Endothelial cell of umbilical vein (primary cell): ENCODE measurements around the gene TMEM183A. TPM values are rescaled to one million over a fixed set of nuclear protein-coding genes. Genes with fewer than 3 reads are reported as not detected.

Experiments
- BruUV-seq: library from RNA; stranded (reverse); fragments of 400-500 nt; replicated peaks from 2 replicates; lab custom pipeline; 2021; lab: Mats Ljungman, UMichigan
- CTCF ChIA-PET: fragments of 300-600, 350-600 bp; sonication (Branson Sonifier 250); formaldehyde crosslinking; loops from one replicate; lab custom pipeline; 2021; ENCODE audit warnings: antibody characterized with exemption, inconsistent platforms; lab: Charles Lee
- POLR2A ChIA-PET: fragments of 300-600, 350-600 bp; sonication (Branson Sonifier 250); formaldehyde crosslinking; loops from one replicate; lab custom pipeline; 2021; ENCODE audit warnings: antibody characterized with exemption, inconsistent platforms; lab: Charles Lee
- DNase-seq: peaks from one replicate; pipeline ENCODE4 v3.0.0-alpha.2; 2011; ENCODE audit warnings: low read depth, low spot score
- FAIRE-seq: peaks from 2 replicates; lab custom pipeline; 2011; peaks lifted over from hg19 to GRCh38; lab: Jason Lieb, UNC
- H2AFZ ChIP-seq: 2 replicates; pipeline ENCODE4 v1.6.0; 2012; ENCODE audit warnings: low read depth, low read length, control low read depth, inconsistent platforms
- H3K27ac ChIP-seq: 2 replicates; pipeline ENCODE4 v1.5.1; 2011; ENCODE audit warnings: low read depth, mild to moderate bottlenecking, control low read depth, low read length, moderate library complexity; ENCODE audit not compliant: insufficient read depth
- H3K27me3 ChIP-seq, 2 experiments: 2 replicates each; pipeline versions ENCODE4 v1.6.0 to v1.6.1; 2011; ENCODE audit warnings: low read length in 2 of 2, mixed read lengths in 1 of 2; ENCODE audit not compliant: control insufficient read depth in 2 of 2, insufficient read depth in 2 of 2
- H3K36me3 ChIP-seq, 2 experiments: 2 replicates in 1 of 2; 3 replicates in 1 of 2; pipeline ENCODE4 v1.5.1; 2011; ENCODE audit warnings: low read length in 2 of 2, mild to moderate bottlenecking in 1 of 2, moderate library complexity in 1 of 2; ENCODE audit not compliant: control insufficient read depth in 2 of 2, insufficient read depth in 2 of 2; ENCODE audit errors: extremely low read depth in 1 of 2
- H3K4me1 ChIP-seq: 3 replicates; pipeline ENCODE4 v1.5.1; 2011; ENCODE audit warnings: mild to moderate bottlenecking, low read length; ENCODE audit not compliant: control insufficient read depth, insufficient read depth; ENCODE audit errors: extremely low read depth
- H3K4me2 ChIP-seq: 2 replicates; pipeline ENCODE4 v1.6.1; 2011; ENCODE audit warnings: low read length, control low read depth, mixed read lengths; ENCODE audit not compliant: insufficient read depth
- H3K4me3 ChIP-seq, 3 experiments: fragments of 200-600 bp in 1 of 3; sonication (generic), shearing (Covaris generic) in 1 of 3; replicated peaks in 1 of 3; 2 replicates each; pipeline ENCODE4 v1.5.1; 2011 to 2016; ENCODE audit warnings: control low read depth in 3 of 3, low read length in 3 of 3, mild to moderate bottlenecking in 2 of 3, inconsistent platforms in 1 of 3, low read depth in 1 of 3, moderate library complexity in 1 of 3; ENCODE audit not compliant: insufficient read depth in 1 of 3
- H3K79me2 ChIP-seq: 2 replicates; pipeline ENCODE4 v1.6.0; 2012; ENCODE audit warnings: low read length, inconsistent platforms; ENCODE audit not compliant: control insufficient read depth, insufficient read depth
- H3K9ac ChIP-seq: replicated peaks from 2 replicates; pipeline ENCODE3; 2011; ENCODE audit warnings: low read length, control low read depth; ENCODE audit not compliant: insufficient read depth; ENCODE audit errors: extremely low read depth
- H3K9me1 ChIP-seq: replicated peaks from 3 replicates; pipeline ENCODE4 v1.6.0; 2011; ENCODE audit warnings: mild to moderate bottlenecking, low read length; ENCODE audit not compliant: control insufficient read depth, insufficient read depth; ENCODE audit errors: extremely low read depth
- H3K9me3 ChIP-seq: replicated peaks from 2 replicates; pipeline ENCODE4 v1.5.1; 2012; ENCODE audit warnings: low read length, inconsistent platforms; ENCODE audit not compliant: control insufficient read depth, insufficient read depth
- H4K20me1 ChIP-seq: replicated peaks from 2 replicates; pipeline ENCODE3; 2011; ENCODE audit warnings: mild to moderate bottlenecking, low read length; ENCODE audit not compliant: control insufficient read depth, insufficient read depth; ENCODE audit errors: extremely low read depth
- EZH2 ChIP-seq: IDR thresholded peaks from 2 replicates; pipeline ENCODE4 v1.6.1; 2012; ENCODE audit warnings: borderline replicate concordance, low read depth, mild to moderate bottlenecking, moderate library complexity, low read length, inconsistent platforms; ENCODE audit not compliant: severe bottlenecking
- FOS ChIP-seq: IDR thresholded peaks from 2 replicates; pipeline ENCODE4 v1.6.1; 2011; ENCODE audit warnings: mild to moderate bottlenecking, low read length, moderate library complexity, borderline replicate concordance; ENCODE audit not compliant: insufficient read depth
- GATA2 ChIP-seq: IDR thresholded peaks from 2 replicates; pipeline ENCODE4 v1.7.0; 2011; ENCODE audit warnings: low read depth, mild to moderate bottlenecking, moderate library complexity, mixed read lengths, low read length; ENCODE audit not compliant: insufficient read length, insufficient read depth
- JUN ChIP-seq: IDR thresholded peaks from 2 replicates; pipeline ENCODE4 v1.6.1; 2011; ENCODE audit warnings: borderline replicate concordance, low read depth; ENCODE audit not compliant: insufficient read length, insufficient read depth
- MYC ChIP-seq: IDR thresholded peaks from one replicate; pipeline ENCODE4 v1.6.1; 2011; ENCODE audit warnings: mild to moderate bottlenecking, low read depth, low read length
- POLR2A ChIP-seq: IDR thresholded peaks from 2 replicates; pipeline ENCODE4 v1.6.1; 2012; ENCODE audit warnings: low read depth, mild to moderate bottlenecking, control low read depth, low read length
- POLR2AphosphoS5 ChIP-seq: IDR thresholded peaks from 2 replicates; pipeline ENCODE4 v1.6.1; 2012; ENCODE audit warnings: low read depth, mild to moderate bottlenecking, control low read depth, low read length, moderate library complexity; ENCODE audit not compliant: insufficient read depth
- dilution Hi-C: fragments of 300-500 bp; cut with MboI; formaldehyde crosslinking; loops from one replicate; pipeline ENCODE4 v1.15.0; 2019; ENCODE audit warnings: low sequenced_read_pairs; ENCODE audit not compliant: extremely low pct_ligation_motif_present
- intact Hi-C: fragments of 100-400 bp; cut with micrococcal nuclease; formaldehyde crosslinking; loops from one replicate; pipeline ENCODE4 v1.10.0; 2022
- polyA plus RNA-seq, 4 experiments: library from polyadenylated mRNA; depleted of rRNA in 3 of 4; stranded (reverse) in 3 of 4; unstranded in 1 of 4; fragments of >200 nt; gene quantifications; 2 replicates each; pipeline versions ENCODE4 v1.2.1 to v1.2.3, GENCODE V29; 2011 to 2012; ENCODE audit warnings: missing spikeins in 1 of 4
- total RNA-seq: library from RNA; stranded (reverse); gene quantifications from 2 replicates; pipeline ENCODE4 v1.2.3, GENCODE V29; 2021
- TF ChIP-seq, protein P1 (sequence below): IDR thresholded peaks from 2 replicates; pipeline ENCODE4 v1.6.1; 2011; ENCODE audit not compliant: insufficient read depth, insufficient read length

The TMEM183A gene
- total and polyA plus RNA-seq, 2 donors (not counting 3 experiments of a cell fraction or from before 2014, with no cell fraction given), result 59.4 to 110 TPM

DNA sequence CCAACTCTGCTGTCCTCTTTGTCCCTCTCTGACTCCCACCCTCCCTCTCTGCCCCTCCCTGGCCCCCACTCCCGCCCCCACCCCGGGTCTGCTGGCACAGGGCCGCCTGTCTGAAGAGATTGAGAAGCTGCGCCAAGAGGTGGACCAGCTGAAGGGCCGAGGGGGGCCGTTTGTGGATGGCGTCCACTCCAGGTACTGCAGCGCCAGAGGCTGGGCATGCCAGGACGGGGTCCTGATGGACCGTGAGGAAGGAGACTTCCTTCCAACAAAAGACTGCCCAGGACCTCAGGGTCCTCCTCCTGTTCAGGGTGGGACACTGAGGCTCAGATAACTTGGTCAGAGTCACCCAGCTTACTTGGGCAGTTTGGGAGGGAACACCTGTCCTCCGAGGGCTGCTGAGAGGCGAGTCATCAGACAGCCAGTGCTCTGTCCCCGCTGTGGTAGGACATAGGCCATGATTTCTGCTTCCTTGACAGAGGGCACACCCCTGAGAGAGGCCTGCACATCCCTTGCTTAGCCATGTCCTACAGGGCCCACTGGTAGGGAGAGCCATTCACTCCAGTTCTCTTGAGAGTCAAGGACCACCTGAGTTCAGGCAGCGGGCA, 42.5 kb downstream of the TMEM183A start:
- H3K4me3 ChIP-seq, result no peak overlapping the region
- intact Hi-C loops, result no loop called here
- H3K4me2 ChIP-seq, result no peak overlapping the region
- CTCF ChIA-PET, result interaction anchor here (7.5 kb wide), 1 partner anchor 10 kb away, joined by 33 read pairs; no protein-coding TSS in a partner anchor
- H3K27me3 ChIP-seq, result peaks cover 0 to 3% of the 10 kb centered on the region in 2 experiments
- no peak for DNase-seq
- TF ChIP-seq FOS, result no peak
- no peak for TF ChIP-seq EZH2
- TF ChIP-seq JUN, result no peak
- TF ChIP-seq POLR2AphosphoS5, result no peak
- no peak for TF ChIP-seq MYC
- TF ChIP-seq, protein P1, sequence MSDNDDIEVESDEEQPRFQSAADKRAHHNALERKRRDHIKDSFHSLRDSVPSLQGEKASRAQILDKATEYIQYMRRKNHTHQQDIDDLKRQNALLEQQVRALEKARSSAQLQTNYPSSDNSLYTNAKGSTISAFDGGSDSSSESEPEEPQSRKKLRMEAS, result no peak
- TF ChIP-seq POLR2A, result no peak
- no peaks in the 10 kb centered on the region for H3K9me3 ChIP-seq
- no peak overlapping the region for H3K9ac ChIP-seq
- POLR2A ChIA-PET, result no interaction called here
- no peaks in the 10 kb centered on the region for H3K36me3 ChIP-seq
- no peak overlapping the region for H3K27ac ChIP-seq
- no peaks in the 10 kb centered on the region for H3K79me2 ChIP-seq
- no peak overlapping the region for H2AFZ ChIP-seq
- H3K4me1 ChIP-seq, result no peaks in the 10 kb centered on the region
- FAIRE-seq, result no peak
- no peaks in the 10 kb centered on the region for H4K20me1 ChIP-seq
- dilution Hi-C loops, result no loop called here
- BruUV-seq, result no TSS peak
- H3K9me1 ChIP-seq, result no peaks in the 10 kb centered on the region

DNA sequence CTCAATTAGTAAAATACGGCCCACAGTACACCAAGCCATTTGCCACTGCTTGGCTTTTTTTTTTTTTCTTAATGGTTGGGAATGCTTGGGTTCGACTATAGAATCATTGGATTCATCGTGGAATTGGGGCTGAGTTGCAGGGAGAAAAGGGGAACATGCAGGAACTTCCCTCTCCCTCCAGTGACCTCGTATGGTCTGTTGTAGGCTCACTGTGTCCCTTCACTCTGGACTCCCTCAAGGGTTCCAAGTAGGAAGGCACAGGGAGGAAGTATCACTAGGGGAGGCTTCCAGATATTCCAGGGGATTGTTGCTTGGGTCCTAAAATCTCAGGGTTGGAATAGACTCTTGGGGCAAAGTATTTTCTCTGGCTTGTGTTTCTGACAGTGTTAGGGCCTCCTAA, 43.7 kb downstream of the TMEM183A start:
- Histone ChIP-seq H3K36me3 (no peaks in the 10 kb centered on the region), H2AFZ (no peak overlapping the region), H3K4me3 (no peak overlapping the region), H3K27ac (no peak overlapping the region), H3K27me3 (peaks cover 0 to 3% of the 10 kb centered on the region in 2 experiments), H3K4me1 (no peaks in the 10 kb centered on the region), H3K9me1 (no peaks in the 10 kb centered on the region), H3K9me3 (no peaks in the 10 kb centered on the region), H4K20me1 (no peaks in the 10 kb centered on the region), H3K4me2 (no peak overlapping the region), H3K79me2 (no peaks in the 10 kb centered on the region), H3K9ac (no peak overlapping the region)
- no TSS peak for BruUV-seq
- FAIRE-seq (no peak), DNase-seq (no peak)
- ChIA-PET CTCF (interaction anchor here (2.4 to 7.5 kb wide), 2 partner anchors 11 to 67 kb away, joined by 8 to 33 read pairs; no protein-coding TSS in a partner anchor), POLR2A (no interaction called here)
- dilution Hi-C loops (no loop called here), intact Hi-C loops (no loop called here)
- TF ChIP-seq MYC, result no peak
- no peak for TF ChIP-seq GATA2
- TF ChIP-seq FOS, result no peak
- TF ChIP-seq POLR2AphosphoS5, result no peak
